BJ (cell line): Measurements from ENCODE around the gene PRR4. TPM values are rescaled to one million over a fixed set of nuclear protein-coding genes. Genes with fewer than 3 reads are reported as not detected.

Experiments used
- CTCF ChIA-PET: fragments of 350-600 bp; formaldehyde crosslinking; extraction: SDS; loops from one replicate; lab custom pipeline; 2021; ENCODE audit warnings: antibody characterized with exemption, inconsistent platforms; lab: Yijun Ruan, JAX
- POLR2A ChIA-PET: fragments of 300-600 bp; sonication (Branson Sonifier 250); formaldehyde crosslinking; extraction: SDS; loops from one replicate; lab custom pipeline; 2021; ENCODE audit warnings: antibody characterized with exemption; lab: Charles Lee
- DNase-seq: peaks from one replicate; pipeline ENCODE4 v3.0.0-alpha.2; 2011; ENCODE audit warnings: low read depth
- H3K27me3 ChIP-seq: 2 replicates; pipeline ENCODE4 v1.6.0; 2011; ENCODE audit warnings: low read length; ENCODE audit not compliant: control insufficient read depth, insufficient read depth
- H3K36me3 ChIP-seq: 2 replicates; pipeline ENCODE4 v1.5.1; 2011; ENCODE audit warnings: low read length; ENCODE audit not compliant: control insufficient read depth, insufficient read depth
- H3K4me3 ChIP-seq: 2 replicates; pipeline ENCODE4 v1.5.1; 2011; ENCODE audit warnings: low read depth, mild to moderate bottlenecking, control low read depth, low read length
- polyA plus RNA-seq: library from polyadenylated mRNA; depleted of rRNA; stranded (reverse); fragments of >200 nt; gene quantifications from 2 replicates; pipeline ENCODE4 v1.2.3, GENCODE V29; 2011
- TF ChIP-seq, protein P1 (sequence below): IDR thresholded peaks from 2 replicates; pipeline ENCODE4 v1.5.1; 2011; ENCODE audit warnings: low read depth, mild to moderate bottlenecking, control low read depth, inconsistent platforms, low read length, moderate library complexity; ENCODE audit not compliant: insufficient read depth

The PRR4 gene
- polyA plus RNA-seq, 1 experiment: 2.6 TPM

DNA sequence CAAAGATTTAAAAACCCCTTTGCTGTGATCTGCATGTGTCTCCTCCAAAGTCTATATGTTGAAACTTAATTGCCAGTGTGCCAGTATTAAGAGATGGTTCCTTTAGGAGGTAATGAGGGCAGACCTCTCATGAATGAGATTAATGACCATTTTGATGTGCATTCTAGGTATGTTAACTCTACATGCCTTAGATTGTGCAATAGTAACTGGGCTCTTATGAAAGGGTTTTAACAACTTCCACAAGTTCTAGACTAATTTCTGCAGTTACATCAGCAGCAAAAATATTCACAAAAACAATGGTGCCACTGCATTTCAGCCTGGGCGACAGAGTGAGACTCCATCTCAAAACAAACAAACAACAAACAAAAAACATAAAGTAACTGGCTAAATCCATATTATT is 19.3 kb downstream of the PRR4 start:
- H3K36me3 ChIP-seq: no peaks in the 10 kb centered on the region
- CTCF ChIA-PET: no interaction called here
- POLR2A ChIA-PET: no interaction called here
- TF ChIP-seq, protein P1, sequence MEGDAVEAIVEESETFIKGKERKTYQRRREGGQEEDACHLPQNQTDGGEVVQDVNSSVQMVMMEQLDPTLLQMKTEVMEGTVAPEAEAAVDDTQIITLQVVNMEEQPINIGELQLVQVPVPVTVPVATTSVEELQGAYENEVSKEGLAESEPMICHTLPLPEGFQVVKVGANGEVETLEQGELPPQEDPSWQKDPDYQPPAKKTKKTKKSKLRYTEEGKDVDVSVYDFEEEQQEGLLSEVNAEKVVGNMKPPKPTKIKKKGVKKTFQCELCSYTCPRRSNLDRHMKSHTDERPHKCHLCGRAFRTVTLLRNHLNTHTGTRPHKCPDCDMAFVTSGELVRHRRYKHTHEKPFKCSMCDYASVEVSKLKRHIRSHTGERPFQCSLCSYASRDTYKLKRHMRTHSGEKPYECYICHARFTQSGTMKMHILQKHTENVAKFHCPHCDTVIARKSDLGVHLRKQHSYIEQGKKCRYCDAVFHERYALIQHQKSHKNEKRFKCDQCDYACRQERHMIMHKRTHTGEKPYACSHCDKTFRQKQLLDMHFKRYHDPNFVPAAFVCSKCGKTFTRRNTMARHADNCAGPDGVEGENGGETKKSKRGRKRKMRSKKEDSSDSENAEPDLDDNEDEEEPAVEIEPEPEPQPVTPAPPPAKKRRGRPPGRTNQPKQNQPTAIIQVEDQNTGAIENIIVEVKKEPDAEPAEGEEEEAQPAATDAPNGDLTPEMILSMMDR: no peak
- no peak overlapping the region for H3K4me3 ChIP-seq
- DNase-seq: no peak
- no peaks in the 10 kb centered on the region for H3K27me3 ChIP-seq

DNA sequence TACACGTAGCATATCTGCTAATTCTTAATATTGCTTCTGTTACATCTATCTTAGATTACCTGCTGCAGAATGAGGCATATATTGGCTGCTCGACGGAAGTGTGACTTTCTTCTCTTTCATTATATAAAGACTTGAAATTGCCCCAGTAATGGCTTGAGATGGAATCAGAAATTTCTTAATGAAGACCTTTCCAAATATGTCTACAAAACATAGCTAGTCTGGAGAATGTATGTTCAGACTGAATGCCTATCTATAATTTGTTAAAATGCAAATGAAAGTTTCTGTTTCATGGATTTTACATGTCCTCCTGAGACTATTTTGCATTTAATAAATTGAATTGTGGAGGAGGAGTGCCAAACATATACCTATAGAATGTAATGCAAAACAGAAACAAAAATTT is 23.0 kb downstream of the PRR4 start, which contains the start of gene TAS2R10:
TSS of gene TAS2R10 (minus strand) at position 101 of the 400 bp plus-strand sequence. CDS start at position 12, 89 bp downstream.
- ChIA-PET POLR2A (no interaction called here), CTCF (interaction anchor here (1.3 kb wide), 1 partner anchor 60 kb away, joined by 3 read pairs; no protein-coding TSS in a partner anchor)
- Histone ChIP-seq H3K36me3 (no peaks in the 10 kb centered on the region), H3K4me3 (no peak within 1 kb of the TSS), H3K27me3 (no peaks in the 10 kb centered on the region)
- no peak for DNase-seq
- TF ChIP-seq, protein P1: no peak

DNA sequence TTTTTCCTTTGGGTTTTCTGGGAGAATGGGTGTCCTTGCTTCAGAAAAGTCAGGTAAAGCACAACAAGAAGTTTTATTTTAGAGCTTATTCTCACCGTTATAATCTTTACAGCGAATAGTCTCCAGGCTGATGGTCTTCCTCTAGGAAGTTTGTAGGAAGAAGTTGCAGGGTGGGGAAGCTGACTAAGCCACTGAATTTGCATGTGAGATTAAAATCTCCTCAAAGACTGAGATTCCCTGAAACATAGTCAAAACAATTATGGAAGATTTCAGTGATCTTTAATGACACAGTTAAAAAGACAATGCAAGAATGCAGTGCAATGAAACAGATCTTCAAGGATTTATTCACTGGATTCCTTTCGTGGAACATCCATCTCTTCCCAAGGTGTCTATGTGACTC is 24.3 kb downstream of the PRR4 start:
- CTCF ChIA-PET: no interaction called here
- H3K4me3 ChIP-seq: no peak overlapping the region
- no peaks in the 10 kb centered on the region for H3K36me3 ChIP-seq
- no peaks in the 10 kb centered on the region for H3K27me3 ChIP-seq
- POLR2A ChIA-PET: no interaction called here
- no peak for DNase-seq
- TF ChIP-seq, protein P1: no peak

DNA sequence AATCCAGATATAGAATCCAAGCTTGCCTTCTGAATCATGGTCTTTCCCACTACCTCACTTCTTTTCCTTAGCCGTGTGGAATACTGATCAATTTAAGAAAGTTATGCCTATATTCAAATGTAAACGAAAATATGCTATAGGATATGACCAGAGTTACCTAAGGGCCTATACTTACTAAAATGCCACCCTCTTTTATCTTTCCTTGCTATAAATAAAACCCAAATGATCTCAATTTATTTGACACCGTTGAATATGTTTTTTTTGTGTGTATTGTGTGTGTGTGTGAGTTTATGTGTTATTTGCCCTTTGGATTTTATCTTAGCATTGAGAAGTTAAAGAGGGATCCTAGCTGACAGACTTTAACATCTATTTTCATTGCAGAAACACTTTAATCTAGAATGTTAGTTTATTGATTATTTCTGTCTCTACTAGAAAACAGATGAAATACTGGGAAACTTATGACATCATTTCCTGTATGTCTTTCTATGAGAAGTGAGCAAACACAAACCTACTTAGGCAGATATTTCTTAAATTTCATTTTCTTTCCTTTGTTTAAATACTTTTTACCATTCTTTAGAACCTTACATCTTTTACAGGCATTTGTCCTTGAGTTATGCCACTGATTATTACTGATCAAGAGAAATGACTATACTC is 37.3 kb downstream of the PRR4 start:
- POLR2A ChIA-PET: no interaction called here
- H3K36me3 ChIP-seq: no peaks in the 10 kb centered on the region
- H3K27me3 ChIP-seq: no peaks in the 10 kb centered on the region
- CTCF ChIA-PET: interaction anchor here (1.2 kb wide), 1 partner anchor 387 kb away, joined by 3 read pairs; no protein-coding TSS in a partner anchor
- no peak overlapping the region for H3K4me3 ChIP-seq
- DNase-seq: no peak
- TF ChIP-seq, protein P1: no peak

DNA sequence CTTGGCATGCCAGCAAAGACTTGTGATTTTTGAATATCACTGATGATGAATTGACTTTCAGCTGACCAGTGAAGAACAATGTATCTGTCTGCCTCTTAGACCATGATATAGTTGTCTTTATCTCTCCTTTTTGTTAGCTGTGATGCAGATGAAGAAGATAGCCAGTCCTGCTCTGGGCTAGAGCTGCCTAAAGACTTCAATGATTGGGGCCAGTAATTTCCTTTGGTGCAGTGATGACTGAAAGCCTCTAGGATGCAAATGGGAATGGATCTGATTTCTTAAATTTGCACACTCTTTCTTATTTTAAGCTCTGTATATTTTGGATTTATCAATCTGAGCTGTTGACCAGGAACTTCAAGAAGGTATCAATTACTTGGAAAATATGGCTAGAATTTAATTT is 39.2 kb downstream of the PRR4 start, which contains the start of gene TAS2R9:
TSS of gene TAS2R9 (minus strand) at position 101 of the 400 bp plus-strand sequence. CDS start at position 8, 93 bp downstream.
- DNase-seq: no peak
- CTCF ChIA-PET: no interaction called here
- no peaks in the 10 kb centered on the region for H3K36me3 ChIP-seq
- no peak within 1 kb of the TSS for H3K4me3 ChIP-seq
- TF ChIP-seq, protein P1: no peak
- no peaks in the 10 kb centered on the region for H3K27me3 ChIP-seq
- POLR2A ChIA-PET: no interaction called here
